Posterior vena cava (tissue), 2 donors: Measurements from ENCODE around the gene CAMTA1. TPM values are rescaled to one million over a fixed set of nuclear protein-coding genes. Genes with fewer than 3 reads are reported as not detected.

Experiments used
- DNase-seq: peaks from one replicate; pipeline ENCODE4 v3.0.0-alpha.2; 2020; ENCODE audit warnings: low spot score
- intact Hi-C, 2 donors: fragments of 100-400 bp; cut with DNase I; formaldehyde crosslinking; loops; one replicate each; pipeline versions ENCODE4 v1.14.1 to v1.14.2; 2022 to 2023
- total RNA-seq, 2 donors: library from RNA; stranded (reverse); fragmentation: NEBNext Ultra II Directional; extraction: Animal tissue kit (Norgen Biotek cat#: 25700); gene quantifications; one replicate each; pipeline ENCODE4 v1.2.1, GENCODE V29; 2021
- donor health status: DM: yes; HTN: yes; CAD: no.
- donor health status: DM: yes; HTN: yes; CAD: no.

Gene CAMTA1
- total RNA-seq, 2 donors from 2014 or later, result 65.1 to 76.4 TPM

DNA sequence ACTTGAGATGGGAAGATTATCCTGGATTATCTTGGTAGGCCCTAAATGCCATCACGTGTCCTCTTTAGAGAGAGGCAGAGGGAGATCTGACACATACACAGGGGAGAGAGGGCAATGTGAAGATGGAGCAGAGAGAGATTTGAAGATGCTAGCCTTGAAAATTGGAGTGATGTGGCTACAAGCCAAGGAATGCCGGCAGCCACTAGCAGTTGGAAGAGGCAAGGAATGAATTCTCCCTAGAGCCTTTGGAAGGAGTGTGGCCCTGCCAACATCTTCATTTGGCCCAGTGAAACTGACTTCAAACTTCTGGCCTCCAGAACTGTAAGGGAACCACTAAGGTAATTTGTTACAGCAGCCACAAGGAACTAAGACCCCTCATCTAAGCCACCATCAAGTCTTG lies 8.9 kb upstream of the CAMTA1 start:
- no peak for DNase-seq
- intact Hi-C loops, result no loop called here

DNA sequence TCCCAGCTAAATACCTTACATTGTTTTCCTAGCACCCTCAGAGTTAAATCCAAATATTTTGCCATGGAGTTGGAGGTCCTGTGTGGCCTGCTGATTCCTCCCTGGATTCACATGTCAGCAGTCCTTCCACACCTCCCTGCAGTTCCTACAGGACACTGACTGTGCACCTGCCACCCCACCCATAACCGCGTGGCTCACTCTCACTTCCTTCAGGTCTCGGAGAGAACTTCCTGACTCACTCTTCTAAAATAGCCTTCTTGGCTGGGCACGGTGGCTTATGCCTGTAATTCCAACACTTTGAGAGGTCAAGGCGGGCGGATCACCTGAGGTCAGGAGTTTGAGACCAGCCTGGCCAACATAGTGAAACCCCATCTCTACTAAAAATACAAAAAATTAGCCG lies 8.4 kb upstream of the CAMTA1 start:
- DNase-seq, result no peak
- intact Hi-C loops, result no loop called here

DNA sequence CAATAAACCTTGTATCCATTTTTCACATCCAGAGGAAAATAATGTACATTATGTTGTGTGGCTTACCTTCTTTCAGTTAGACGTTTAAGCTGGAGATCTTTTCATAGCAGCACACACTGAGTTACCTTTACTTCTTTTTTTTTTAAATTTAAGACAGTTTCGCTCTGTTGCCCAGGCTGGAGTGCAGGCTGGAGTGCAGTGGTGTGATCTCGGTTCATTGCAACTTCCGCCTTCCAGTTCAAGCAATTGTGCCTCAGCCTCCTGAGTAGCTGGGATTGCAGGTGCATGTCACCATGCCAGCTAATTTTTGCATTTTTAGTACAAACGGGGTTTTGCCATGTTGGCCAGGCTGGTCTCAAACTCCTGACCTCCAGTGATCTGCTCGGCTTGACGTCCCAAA lies 7.4 kb upstream of the CAMTA1 start:
- intact Hi-C loops, result no loop called here

DNA sequence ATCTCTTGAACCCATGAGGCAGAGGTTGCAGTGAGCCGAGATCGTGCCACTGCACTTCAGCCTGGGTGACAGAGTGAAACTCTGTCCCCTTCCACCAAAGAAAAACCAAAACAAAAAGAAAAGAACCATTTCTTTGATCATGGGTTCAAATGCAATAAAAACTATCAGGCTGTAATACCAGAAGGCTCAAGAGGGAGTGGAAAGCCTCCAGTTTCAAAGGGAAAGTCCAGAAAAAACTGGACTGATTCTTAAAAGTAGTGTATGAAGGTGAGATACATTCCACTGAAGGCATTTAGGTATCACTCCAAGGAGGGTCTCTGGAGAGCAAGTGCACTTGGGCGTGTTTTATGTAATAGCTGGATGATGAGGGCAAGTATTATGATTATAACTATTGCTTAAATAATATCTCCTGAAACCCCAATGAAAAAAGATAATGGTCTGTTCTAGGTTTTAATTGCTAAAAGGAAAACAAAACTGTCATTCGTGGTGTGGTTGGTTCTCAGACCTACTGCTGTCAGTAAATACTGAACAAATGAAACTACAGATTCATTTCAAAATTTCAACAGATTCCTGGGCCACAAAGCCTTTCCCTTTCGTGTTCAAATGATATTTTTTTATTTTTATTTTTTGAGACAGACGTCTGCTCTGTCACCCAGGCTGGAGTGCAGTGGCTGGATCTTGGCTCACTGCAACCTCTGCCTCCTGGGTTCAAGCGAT lies 6.0 kb upstream of the CAMTA1 start:
- DNase-seq, result peak; percentile 2
- intact Hi-C loops, result no loop called here

More for the DNA sequence above, 7.4 kb upstream of the CAMTA1 start:
- no peak for DNase-seq

DNA sequence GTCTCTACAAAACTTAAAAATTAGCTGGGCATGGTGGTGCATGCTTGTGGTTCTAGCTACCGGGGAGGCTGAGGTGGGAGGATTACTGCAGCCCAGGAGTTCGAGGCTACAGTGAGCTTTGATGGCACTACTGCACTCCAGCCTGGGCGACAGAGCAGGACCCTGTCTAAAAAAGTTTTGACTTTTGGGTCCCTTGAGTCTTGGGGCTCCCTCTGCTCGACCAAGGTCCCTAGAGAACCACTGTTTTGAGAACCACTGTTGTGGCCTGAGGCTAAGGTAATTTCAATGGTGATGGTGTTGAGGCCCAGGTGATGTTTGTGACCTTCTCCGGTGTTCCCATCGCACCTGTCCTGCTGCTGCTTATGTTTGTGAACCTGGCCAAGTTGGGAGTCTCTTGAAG lies 3.1 kb upstream of the CAMTA1 start:
- intact Hi-C loops, result no loop called here
- no peak for DNase-seq

DNA sequence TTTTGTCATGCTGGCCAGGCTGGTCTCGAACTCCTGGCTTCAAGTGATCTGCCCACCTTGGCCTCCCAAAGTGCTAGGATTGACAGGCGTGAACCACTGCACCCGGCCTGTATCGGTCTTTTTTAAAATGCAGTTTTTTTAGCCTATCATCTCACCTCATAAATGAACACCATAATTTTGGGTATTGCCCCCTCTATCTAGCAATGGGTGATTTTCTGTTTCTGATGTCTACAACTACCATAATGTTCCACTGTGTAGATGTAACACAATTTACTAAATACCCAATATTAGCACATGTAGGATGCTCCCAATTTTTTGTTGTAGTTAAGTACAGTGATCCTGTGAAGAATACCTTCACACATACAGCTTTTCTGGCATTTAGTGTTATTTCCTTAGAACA lies 2.0 kb upstream of the CAMTA1 start:
- DNase-seq, result no peak
- intact Hi-C loops, result no loop called here

DNA sequence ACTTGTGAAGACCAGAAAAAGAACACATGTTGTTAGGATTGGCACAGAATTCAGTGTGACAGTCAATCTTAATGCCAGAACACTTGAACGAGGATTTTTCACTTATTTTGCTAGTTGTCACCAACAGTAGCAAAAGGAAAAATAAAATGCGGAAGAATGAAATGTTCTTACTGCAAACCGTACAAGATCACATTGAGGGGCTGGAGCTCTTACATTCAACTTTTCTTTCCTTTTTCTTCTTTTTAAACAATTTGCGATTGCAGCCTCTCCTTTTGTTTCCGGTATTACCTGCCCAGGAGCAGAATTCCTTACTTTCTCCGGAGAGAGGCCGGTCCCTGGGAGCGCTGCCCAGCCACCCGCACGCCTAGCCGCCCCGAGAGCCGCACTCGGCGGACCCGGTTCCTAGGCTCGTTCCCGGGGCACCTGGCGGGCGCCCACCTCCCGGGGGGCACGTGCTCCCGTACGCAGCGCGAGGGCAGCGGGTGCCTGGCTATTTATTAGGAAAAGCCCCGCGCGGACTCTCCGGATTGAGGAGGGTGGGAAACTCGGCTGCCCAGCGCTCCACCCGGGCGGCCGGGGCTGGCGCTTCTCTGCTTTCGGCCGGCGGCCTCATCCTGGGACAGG lies 1.2 kb upstream of the CAMTA1 start:
- no peak for DNase-seq
- intact Hi-C loops, result no loop called here

DNA sequence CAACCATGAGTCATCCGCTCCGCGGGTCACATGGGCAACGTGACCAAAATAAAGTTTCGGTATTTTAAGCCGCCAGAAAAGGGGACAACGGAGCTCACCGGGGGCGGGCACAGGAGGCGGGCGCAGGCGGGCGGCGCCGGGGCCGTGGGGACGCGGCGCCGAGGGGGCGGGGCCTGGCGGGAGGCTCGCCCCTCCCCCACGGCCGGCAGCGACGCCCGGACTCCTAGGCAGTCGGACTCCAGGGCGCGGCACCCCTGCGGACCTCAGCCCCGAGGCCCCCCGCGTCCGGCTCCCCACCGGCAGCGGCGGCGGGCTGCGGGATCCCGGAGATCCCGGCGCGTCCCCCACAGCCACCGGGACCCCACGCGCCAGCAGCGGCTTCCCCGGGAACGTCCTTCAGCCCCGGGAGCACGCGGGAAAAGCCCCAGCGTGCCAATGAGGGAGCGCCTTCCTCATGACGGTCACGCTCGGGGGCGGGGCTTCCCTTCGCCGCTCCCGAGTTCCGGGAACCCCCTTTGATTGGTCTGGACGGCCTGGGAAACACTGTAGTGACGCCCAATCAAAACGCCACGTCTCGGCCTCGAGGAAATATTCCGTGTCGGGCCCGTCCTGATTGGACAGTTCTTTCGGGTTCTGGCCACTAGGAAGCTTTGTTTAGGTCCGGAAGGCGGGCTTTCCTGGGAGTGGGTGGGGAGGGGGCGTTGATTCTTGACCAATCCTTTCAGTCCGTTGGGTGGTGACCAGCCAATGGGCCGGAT lies 515 bp upstream of the CAMTA1 start:
- intact Hi-C loops, result no loop called here
- peak; percentile 100 for DNase-seq

DNA sequence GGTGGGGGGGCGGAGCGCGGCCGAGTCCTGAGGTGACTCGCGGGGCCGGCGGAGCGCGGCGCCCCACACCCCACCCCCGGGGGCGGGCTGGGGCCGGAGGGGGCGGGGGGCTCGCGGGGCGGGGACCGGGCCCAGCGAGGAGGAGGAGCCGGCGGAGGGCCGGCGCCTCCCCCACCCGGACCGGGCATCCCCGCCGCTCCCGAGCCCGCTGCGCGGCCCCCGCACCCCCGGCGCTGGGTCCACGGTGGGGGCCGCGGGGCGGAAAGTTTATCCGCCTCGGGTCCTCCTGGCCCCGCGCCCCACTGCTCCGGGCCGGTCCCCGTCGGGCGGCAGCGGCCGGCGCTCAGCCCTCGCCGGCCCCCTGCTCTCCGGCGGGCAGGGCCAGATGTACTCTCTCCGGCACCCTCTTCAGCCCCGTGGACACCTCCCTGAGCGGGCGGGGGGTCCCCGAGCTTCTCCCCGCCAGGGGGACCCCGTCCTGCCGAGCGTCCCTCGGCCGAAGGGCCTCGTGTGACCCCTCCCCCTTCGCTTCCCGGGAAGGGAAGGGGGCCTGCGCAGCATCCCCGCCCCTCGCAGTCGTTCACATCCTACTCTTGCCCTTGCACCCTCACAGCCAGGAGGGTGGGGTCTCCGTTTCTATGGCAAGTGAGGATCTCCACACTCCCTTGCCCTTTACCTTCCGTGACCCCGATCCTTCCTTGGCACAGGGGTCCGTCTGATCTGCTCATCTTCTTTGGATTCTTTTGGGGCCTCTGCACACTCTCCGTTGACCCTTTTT lies 663 bp downstream of the CAMTA1 start:
- intact Hi-C loops, result no loop called here
- DNase-seq, result peak; percentile 83

DNA sequence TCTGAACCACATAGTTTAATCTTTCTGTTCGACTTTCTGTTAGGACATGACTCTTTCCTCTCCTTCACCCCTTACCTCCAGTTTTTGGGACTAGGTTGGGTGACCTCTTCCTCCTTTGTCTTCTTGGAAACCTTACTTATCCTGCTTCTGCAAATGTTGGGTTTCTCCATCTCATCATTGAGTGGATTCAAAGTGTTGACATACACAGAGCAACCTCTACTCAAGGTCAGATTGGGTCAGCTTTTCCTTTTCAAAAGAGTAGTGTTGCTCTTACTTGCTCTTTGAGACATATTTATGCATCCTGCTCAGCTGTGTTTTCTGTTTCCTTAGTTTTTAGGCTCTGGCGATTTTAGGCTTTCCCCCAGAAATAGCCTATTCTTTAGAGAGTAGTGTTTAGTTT lies 3.7 kb downstream of the CAMTA1 start:
- intact Hi-C loops, result no loop called here
- DNase-seq, result no peak

DNA sequence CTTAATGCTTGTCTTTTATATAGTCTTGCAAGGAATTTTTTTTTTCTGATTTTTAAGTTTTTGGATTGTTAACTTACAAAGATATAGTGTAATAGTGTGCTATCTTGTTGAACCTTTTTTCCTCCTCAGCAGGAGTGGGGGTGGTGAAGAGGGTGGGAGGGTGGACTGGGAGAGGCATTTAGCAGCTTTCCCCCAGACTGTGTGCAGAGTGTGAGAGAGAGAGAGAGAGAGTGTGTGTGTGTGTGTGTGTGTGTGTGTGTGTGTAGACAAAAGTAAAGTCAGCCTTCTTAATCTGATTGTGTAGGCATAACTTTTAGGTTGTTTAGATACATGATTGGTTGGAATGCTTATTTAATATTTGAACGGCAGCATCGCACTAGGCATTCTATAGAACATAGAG lies 4.9 kb downstream of the CAMTA1 start:
- no peak for DNase-seq
- intact Hi-C loops, result loop anchor here (10.0 kb wide), 3 partner anchors 275 to 685 kb away; no protein-coding TSS in a partner anchor

DNA sequence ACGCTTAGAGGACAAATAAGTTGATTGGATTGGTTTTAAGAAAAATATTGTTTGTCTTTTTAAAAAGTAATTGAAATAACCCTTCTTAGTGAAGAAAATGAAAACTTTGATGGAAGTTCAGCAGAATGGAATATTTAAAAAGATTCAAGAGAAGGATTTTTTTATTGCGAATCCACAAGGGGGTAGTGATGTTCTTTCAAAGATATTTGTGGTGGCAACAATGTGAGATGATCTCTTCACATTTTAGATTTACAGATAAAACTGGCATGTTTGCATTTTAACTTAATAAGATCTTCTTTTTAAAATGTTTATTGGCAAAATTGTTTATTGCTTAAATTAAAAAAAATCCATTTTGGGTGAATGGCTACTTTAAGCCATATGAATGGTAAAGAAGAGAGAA lies 8.9 kb downstream of the CAMTA1 start:
- intact Hi-C loops, result loop anchor here (10.0 kb wide), 3 partner anchors 271 to 681 kb away; no protein-coding TSS in a partner anchor

DNA sequence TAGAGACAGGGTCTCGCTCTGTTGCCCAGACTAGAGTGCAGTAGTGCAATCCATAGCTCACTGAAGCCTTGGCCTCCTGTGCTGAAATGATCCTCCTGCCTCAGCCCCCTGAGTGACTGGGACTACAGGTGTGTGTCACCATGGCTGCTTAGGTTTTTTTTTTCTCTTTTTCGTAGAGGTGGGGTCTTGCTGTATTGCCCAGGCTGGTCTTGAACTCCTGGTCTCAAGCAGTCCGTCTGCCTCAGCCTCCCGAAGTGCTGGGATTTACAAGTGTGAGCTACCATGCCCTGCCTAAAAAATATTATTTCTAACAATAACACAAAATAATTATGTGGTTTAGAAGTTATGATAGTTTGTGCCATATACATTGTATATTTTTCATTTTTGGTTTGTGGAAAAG lies 9.9 kb downstream of the CAMTA1 start:
- no peak for DNase-seq
- intact Hi-C loops, result loop anchor here (10.0 kb wide), 3 partner anchors 270 to 680 kb away; no protein-coding TSS in a partner anchor

More for the DNA sequence above, 8.9 kb downstream of the CAMTA1 start:
- DNase-seq, result no peak

DNA sequence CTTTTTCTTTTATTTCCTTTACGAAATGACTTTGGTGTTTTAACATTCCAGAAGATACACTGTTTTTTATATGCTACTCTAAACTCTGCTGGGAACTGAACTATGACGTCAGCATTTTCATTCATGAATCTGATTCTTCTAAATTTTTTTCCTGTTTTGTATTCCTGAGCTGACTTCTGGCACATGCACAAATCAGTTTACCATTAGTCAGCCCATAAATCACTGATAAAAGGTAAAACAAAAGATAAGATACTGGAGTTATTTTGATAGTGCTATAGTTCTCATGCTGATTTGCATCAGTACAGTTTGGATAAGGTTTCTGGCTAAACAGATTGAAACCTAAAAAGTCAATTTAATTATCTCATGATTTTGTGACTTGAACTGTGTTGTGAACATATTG lies 10.4 kb downstream of the CAMTA1 start:
- intact Hi-C loops, result loop anchor here (10.0 kb wide), 3 partner anchors 269 to 679 kb away; no protein-coding TSS in a partner anchor
- DNase-seq, result no peak

DNA sequence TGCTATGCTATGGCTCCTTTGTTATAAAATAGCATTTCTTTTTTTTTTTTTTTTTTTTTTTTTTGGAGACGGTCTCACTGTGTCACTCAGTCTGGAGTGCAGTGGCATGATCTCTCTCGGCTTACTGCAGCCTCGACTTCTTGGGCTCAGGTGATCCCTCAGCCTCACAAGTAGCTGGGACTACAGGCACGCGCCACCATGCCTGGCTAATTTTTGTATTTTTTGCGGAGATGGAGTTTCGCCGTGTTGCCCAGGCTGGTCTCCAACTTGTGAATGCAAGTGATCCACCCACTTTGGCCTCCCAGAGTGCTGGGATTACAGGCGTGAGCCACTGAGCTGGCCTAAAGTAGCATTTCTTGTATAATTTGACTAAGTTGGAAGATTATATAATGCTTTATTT lies 10.8 kb downstream of the CAMTA1 start:
- intact Hi-C loops, result loop anchor here (10.0 kb wide), 3 partner anchors 269 to 679 kb away; no protein-coding TSS in a partner anchor
- no peak for DNase-seq

DNA sequence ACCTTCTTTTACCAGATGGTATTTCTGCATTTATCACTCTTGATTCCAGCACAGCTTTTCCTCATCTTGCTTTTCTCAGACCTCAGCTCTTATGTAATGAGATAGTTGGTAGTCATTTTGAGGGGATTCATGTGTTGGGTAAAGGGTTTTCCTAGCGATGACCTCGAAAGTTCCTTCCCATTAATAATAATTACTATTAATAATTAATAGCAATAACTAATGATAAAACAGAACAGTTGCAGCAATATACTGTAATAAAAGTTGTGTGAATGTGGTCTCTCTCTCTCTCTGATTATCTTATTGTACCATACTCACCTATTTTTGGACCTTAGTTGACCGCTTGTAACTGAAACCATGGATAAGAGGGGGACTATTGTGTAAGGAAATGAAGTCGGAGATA lies 14.2 kb downstream of the CAMTA1 start:
- intact Hi-C loops, result loop anchor here (10.0 kb wide), 3 partner anchors 265 to 675 kb away; no protein-coding TSS in a partner anchor
- no peak for DNase-seq

DNA sequence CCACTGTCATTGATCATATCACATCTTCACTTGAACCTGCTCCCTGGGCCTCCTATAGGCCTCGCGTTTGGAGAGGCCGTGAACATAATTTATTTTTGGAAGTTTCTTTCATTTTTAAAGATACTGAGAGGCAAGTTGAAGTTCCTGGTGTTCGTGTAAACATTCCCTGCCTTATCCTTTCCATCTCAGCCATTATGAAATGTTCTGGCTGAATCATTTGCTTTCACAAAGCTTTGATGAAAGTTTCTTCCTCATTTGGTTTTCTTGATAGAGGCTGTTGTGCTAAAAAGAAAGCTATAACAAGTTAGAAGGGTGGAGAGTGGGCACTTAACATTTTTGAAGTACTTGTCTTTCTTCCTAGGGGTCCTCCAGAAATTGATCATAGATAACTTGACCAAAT lies 15.5 kb downstream of the CAMTA1 start:
- no peak for DNase-seq
- intact Hi-C loops, result no loop called here

DNA sequence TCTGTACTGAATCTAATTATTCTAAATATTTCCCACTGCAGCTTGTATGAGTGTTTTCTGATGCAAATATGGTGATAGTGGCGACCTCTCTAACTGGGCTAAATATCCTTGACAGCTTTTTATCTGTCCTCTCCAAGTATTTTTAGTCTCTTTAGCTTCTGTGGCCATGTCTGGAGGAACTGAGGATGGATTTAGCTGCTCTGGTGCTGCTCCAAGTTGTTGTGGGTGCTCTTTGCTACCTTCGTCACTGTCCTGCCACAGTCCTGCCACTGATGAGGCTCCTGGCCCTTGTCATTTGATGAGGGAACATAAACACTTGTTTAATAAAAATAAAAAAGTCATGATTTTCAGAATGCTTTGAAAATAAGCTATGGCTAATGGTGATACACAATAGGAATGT lies 15.9 kb downstream of the CAMTA1 start:
- intact Hi-C loops, result no loop called here
- no peak for DNase-seq

DNA sequence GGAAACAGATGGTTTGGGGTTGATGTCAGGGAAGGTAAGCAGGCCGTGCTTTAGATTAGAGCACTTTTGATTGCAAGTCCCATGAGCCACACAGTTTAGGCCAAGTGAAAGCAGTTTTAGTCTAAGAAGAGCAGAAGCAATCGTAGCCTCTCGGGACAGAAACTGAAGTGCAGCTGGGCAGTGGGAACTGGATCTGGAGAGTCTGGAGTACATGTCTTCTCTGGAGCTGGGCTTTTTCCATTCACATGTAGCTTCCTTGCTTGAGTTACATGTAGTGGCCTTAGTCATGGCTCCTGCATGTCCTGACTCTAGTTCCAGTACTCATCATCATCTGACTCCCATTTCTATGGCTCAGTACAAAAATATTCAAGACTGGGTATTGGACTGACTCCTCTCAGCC lies 16.7 kb downstream of the CAMTA1 start:
- DNase-seq, result no peak
- intact Hi-C loops, result loop anchor here in 1 of 2 donors (2.0 kb wide), 1 partner anchor 17 kb away; no protein-coding TSS in a partner anchor
